GM19324 (cell line): ENCODE data around the gene RASIP1.

Source experiments
- ATAC-seq: cut with Tn5 transposase; IDR thresholded peaks from one replicate; pipeline ENCODE4 v1.9.1; 2021; ENCODE audit warnings: mild to moderate bottlenecking, moderate library complexity; ENCODE audit not compliant: unreplicated experiment, low FRiP score

Gene RASIP1

GRCh38 chr19:48755787-48756186 lies 15.4 kb upstream of the RASIP1 start:
- no peak for ATAC-seq

- no peak for ATAC-seq
Measured at GRCh38 chr19:48755084-48755641, 14.8 kb upstream of the RASIP1 start, which contains the start of gene FGF21. FGF21 (plus strand) TSS chr19:48755524; CDS start chr19:48756237, 713 bp downstream.

GRCh38 chr19:48752496-48753365 lies 12.3 kb upstream of the RASIP1 start, which contains the start of gene FUT1:
FUT1 (minus strand) TSS chr19:48752641; CDS start chr19:48751281, 1,360 bp downstream.
- ATAC-seq, result no peak

GRCh38 chr19:48751845-48752495 lies 11.6 kb upstream of the RASIP1 start:
- ATAC-seq, result no peak

- no peak for ATAC-seq
Measured at GRCh38 chr19:48750771-48751504, 10.5 kb upstream of the RASIP1 start.

GRCh38 chr19:48750351-48750750 lies 9.9 kb upstream of the RASIP1 start:
- no peak for ATAC-seq

- no peak for ATAC-seq
Measured at GRCh38 chr19:48749571-48750198, 9.3 kb upstream of the RASIP1 start.

- no peak for ATAC-seq
Measured at GRCh38 chr19:48746738-48747575, 6.5 kb upstream of the RASIP1 start, which contains the start of gene IZUMO1. IZUMO1 (minus strand) TSS chr19:48746909; CDS start chr19:48745859, 1,050 bp downstream.

GRCh38 chr19:48746110-48746509 lies 5.7 kb upstream of the RASIP1 start:
- ATAC-seq, result no peak

GRCh38 chr19:48745208-48745995 lies 5.0 kb upstream of the RASIP1 start:
- ATAC-seq, result no peak

- ATAC-seq, result no peak
Measured at GRCh38 chr19:48742096-48742495, 1.7 kb upstream of the RASIP1 start.

- no peak for ATAC-seq
Measured at GRCh38 chr19:48741129-48741999, 954 bp upstream of the RASIP1 start.

- ATAC-seq, result no peak
Measured at GRCh38 chr19:48739404-48740163, 826 bp downstream of the RASIP1 start.

- ATAC-seq, result peak; percentile 80
Measured at GRCh38 chr19:48738557-48739403, 1.6 kb downstream of the RASIP1 start.

GRCh38 chr19:48737360-48737998 lies 2.9 kb downstream of the RASIP1 start:
- ATAC-seq, result no peak
